Suprapubic skin (tissue), 4 donors: Measurements from ENCODE around the gene UBXN6.

ENCODE experiments used
- POLR2A ChIP-seq, 2 donors: fragments of 450-650 bp; IDR thresholded peaks; one replicate each; pipeline ENCODE4 v1.6.1; 2017; ENCODE audit warnings: antibody characterized with exemption in 2 of 2, mild to moderate bottlenecking in 2 of 2, moderate library complexity in 2 of 2
- POLR2AphosphoS5 ChIP-seq, 3 donors: sonication (generic); formaldehyde crosslinking; IDR thresholded peaks; one replicate each; pipeline ENCODE4 v1.6.1; 2017; ENCODE audit warnings: antibody characterized with exemption in 3 of 3
- TF ChIP-seq, protein P1 (sequence below), 2 donors: fragments of 200-600 bp in 1 of 2; fragments of 450-650 bp in 1 of 2; sonication (generic) in 1 of 2; IDR thresholded peaks; one replicate each; pipeline ENCODE4 v1.5.1; 2016 to 2019; ENCODE audit warnings: antibody characterized with exemption in 2 of 2, mild to moderate bottlenecking in 1 of 2, moderate library complexity in 1 of 2

DNA sequence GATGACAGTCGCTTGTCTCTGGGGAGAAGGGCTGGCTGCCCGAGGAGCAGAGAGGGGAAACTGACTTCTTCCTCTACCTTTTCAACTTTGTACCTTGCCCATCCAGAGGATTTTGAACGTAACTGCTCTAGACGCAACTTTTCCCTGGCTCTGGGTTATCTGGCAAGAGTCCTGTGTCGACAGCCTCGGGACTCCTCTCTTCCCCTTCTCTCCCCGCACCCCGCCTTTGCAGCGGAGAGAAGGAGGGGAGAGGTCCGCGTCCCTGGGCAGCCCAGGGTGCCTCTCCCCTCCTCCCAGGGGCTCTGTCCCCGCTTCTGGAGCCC lies 57.8 kb downstream of the UBXN6 start:
- TF ChIP-seq, protein P1, sequence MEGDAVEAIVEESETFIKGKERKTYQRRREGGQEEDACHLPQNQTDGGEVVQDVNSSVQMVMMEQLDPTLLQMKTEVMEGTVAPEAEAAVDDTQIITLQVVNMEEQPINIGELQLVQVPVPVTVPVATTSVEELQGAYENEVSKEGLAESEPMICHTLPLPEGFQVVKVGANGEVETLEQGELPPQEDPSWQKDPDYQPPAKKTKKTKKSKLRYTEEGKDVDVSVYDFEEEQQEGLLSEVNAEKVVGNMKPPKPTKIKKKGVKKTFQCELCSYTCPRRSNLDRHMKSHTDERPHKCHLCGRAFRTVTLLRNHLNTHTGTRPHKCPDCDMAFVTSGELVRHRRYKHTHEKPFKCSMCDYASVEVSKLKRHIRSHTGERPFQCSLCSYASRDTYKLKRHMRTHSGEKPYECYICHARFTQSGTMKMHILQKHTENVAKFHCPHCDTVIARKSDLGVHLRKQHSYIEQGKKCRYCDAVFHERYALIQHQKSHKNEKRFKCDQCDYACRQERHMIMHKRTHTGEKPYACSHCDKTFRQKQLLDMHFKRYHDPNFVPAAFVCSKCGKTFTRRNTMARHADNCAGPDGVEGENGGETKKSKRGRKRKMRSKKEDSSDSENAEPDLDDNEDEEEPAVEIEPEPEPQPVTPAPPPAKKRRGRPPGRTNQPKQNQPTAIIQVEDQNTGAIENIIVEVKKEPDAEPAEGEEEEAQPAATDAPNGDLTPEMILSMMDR (IDR thresholded peaks at IDR 0.05): no peak
- TF ChIP-seq POLR2A (IDR thresholded peaks at IDR 0.05) (no peak), POLR2AphosphoS5 (IDR thresholded peaks at IDR 0.05) (peak in 1 of 3 donors; percentile 26)
